Panc1 (cell line): ENCODE results near the gene NUFIP1.

Source experiments
- POLR2AphosphoS5 ChIP-seq: IDR thresholded peaks from 2 replicates; pipeline ENCODE4 v1.6.1; 2012; ENCODE audit warnings: mild to moderate bottlenecking, low read depth, low read length, moderate library complexity
- REST ChIP-seq, 2 experiments: IDR thresholded peaks; 2 replicates each; pipeline ENCODE4 v1.6.1; 2011 to 2012; ENCODE audit warnings: low read depth in 2 of 2, control low read depth in 1 of 2, low read length in 1 of 2, mild to moderate bottlenecking in 1 of 2, moderate library complexity in 1 of 2; ENCODE audit not compliant: insufficient read depth in 1 of 2
- SIN3A ChIP-seq: IDR thresholded peaks from 2 replicates; pipeline ENCODE4 v1.6.1; 2012; ENCODE audit warnings: low read depth, mild to moderate bottlenecking, low read length, moderate library complexity, borderline replicate concordance; ENCODE audit not compliant: insufficient read depth
- TCF7L2 ChIP-seq: IDR thresholded peaks from 2 replicates; pipeline ENCODE4 v1.6.1; 2011; ENCODE audit warnings: mild to moderate bottlenecking, low read depth, low read length, inconsistent platforms
- TF ChIP-seq, protein P1 (sequence below): fragments of 450-650 bp; IDR thresholded peaks from 2 replicates; pipeline ENCODE4 v1.5.1; 2017; ENCODE audit warnings: mild to moderate bottlenecking

GRCh38 chr13:45003417-45003816 is 14.1 kb upstream of the NUFIP1 start:
- TF ChIP-seq, protein P1, sequence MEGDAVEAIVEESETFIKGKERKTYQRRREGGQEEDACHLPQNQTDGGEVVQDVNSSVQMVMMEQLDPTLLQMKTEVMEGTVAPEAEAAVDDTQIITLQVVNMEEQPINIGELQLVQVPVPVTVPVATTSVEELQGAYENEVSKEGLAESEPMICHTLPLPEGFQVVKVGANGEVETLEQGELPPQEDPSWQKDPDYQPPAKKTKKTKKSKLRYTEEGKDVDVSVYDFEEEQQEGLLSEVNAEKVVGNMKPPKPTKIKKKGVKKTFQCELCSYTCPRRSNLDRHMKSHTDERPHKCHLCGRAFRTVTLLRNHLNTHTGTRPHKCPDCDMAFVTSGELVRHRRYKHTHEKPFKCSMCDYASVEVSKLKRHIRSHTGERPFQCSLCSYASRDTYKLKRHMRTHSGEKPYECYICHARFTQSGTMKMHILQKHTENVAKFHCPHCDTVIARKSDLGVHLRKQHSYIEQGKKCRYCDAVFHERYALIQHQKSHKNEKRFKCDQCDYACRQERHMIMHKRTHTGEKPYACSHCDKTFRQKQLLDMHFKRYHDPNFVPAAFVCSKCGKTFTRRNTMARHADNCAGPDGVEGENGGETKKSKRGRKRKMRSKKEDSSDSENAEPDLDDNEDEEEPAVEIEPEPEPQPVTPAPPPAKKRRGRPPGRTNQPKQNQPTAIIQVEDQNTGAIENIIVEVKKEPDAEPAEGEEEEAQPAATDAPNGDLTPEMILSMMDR: no peak
- no peak for TF ChIP-seq REST (IDR thresholded peaks at IDR 0.05; ENCODE audit: insufficient read depth in 1 of 2, low read depth in 2 of 2, low read length in 1 of 2)
- no peak for TF ChIP-seq POLR2AphosphoS5
- TF ChIP-seq SIN3A: no peak
- TF ChIP-seq TCF7L2: no peak
